ENCODE data around the gene CD34.
"Not testable (repeated sequence)": the region's sequence is repeated elsewhere in the genome, so short reads cannot be mapped to it uniquely, and the experiment has no call there.

CD34 gene

GRCh38 chr1:207896547-207896946 lies 14.4 kb downstream of the CD34 start:
- DNase-seq, result no peak

DNA sequence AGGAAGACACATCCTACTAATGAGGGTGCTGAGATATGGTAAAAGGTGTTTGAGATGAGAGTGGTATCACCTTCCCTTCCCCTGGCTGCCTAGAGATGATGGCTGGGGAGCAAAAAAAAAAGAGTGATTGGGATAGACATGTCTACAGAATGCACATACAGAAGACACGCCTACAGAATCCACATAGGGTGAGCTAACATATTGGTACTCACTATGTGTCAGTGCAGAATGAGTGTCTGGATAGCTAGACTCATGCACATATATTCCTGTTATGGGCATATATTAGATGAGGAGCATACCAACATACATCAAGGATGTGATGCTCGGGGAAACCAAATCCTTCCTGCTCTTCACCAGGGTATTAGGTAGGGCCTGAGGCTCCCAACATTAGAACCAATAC lies 16.2 kb downstream of the CD34 start:
- DNase-seq, result no peak

DNA sequence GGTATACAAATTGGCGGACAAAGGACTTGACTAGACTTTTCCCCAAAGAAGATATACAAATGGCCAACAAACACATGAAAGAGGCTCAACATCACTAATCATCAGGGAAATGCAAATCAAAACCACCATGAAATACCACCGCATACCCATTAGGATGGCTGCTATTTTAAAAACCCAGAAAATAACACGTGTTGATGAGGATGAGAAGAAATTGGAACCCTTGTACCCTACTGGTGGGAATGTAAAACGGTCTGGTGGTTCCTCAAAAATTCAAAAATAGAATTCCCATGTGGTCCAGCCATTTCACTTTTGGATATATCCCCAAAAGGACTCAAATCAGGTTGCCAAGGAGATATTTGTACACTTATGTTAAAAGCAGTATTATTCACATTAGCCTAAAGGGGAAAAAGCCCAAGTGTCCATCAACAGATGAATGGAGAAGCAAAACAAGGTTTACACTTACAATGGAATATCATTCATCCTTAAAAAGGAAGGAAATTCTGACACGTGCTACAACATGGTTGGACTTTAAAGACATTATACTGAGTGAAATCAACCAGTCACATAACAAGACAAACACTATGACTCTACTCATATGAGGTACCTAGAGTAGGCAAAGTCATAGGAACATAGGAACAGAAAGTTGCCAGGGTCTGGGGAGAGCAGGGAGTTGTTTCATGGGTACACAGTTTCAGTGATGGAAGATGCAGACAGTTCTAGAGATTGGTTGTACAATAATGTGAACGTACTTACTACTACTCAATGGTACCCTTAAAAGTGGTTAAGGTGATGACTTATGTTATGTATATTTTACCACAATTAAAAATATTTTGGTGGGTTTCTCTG lies 17.0 kb downstream of the CD34 start:
- DNase-seq, result no peak

DNA sequence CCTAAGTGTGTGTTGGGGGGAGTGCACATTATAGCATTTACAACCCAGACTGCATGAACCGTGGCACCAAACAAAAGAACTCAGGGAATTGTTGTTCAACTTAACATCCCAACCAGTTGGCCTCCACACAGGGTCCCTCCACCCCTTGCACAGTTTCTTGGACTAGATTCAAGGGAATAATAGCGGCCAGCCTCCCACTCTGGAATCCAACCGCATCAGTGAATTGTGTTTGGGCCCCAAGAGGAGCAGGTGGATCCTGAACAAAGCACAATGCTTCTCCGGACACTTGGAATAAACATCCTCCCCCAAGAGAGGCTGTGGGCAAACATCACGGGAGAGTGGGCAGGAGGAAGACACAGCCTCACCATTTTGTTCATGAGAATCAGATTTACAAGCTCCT lies 18.2 kb downstream of the CD34 start:
- no peak for DNase-seq

GRCh38 chr1:207891148-207891547 lies 19.8 kb downstream of the CD34 start:
- no peak for DNase-seq

DNA sequence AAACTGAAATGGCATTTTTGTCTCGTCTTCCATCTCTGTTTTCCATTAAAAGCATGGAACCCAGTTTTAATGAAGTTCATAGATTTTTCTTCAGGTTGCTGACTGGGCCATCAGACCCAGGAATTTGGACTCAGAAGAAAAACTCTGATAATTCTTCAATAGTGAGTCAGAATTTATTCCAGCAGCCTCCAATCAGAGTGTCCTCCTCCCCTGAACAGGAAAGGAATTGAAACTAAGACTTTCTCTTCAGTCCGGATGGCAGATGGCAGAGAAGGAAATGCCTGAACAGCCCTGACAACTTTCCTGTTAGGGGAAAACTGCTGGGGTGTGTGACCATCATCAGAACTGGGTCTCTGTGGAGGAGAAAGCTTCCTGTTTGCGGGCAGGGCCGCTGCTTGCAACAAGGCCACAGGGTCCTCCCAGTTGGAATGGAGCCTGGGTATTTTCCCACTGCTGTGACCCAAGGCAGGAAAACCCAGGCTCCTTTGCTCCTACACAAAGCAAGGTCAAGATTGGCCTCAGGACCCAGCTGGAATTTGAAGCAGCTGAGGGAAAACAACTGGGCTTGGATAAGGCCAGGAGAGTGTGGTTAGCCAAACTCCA lies 20.7 kb downstream of the CD34 start:
- DNase-seq, result peak; percentile 92

DNA sequence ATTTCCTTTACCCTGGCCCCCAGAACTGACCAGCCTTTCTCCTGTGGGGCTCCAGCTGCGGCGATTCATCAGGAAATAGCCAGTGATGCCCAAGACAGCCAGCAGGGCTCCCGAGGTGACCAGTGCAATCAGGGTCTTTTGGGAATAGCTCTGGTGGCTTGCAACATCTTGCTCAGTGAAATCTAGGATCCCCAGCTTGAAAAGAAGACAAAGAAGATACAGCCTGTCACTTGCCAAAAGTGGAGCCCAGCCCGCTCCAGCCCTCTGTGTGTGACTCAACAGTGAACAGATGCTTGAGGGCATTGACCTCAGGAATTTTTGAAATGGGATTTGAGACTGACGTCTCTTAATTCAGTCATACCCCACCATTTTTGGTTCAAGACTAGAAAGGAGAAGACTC lies 22.3 kb downstream of the CD34 start:
- peak; percentile 88 for DNase-seq

- DNase-seq, result no peak
These were observed 23.3 kb downstream of the CD34 start for GRCh38 chr1:207887542-207888201.

GRCh38 chr1:207886227-207886626 lies 24.7 kb downstream of the CD34 start:
- DNase-seq, result no peak

- peak; percentile 87 for DNase-seq
These were observed 25.5 kb downstream of the CD34 start for GRCh38 chr1:207885129-207886032.

GRCh38 chr1:207884266-207885029 lies 26.5 kb downstream of the CD34 start:
- DNase-seq, result no peak

GRCh38 chr1:207883660-207884250 lies 27.2 kb downstream of the CD34 start:
- DNase-seq, result no peak

- DNase-seq, result no peak
These were observed 27.7 kb downstream of the CD34 start for GRCh38 chr1:207883104-207883651.

- no peak for DNase-seq
These were observed 28.2 kb downstream of the CD34 start for GRCh38 chr1:207882692-207883091.

DNA sequence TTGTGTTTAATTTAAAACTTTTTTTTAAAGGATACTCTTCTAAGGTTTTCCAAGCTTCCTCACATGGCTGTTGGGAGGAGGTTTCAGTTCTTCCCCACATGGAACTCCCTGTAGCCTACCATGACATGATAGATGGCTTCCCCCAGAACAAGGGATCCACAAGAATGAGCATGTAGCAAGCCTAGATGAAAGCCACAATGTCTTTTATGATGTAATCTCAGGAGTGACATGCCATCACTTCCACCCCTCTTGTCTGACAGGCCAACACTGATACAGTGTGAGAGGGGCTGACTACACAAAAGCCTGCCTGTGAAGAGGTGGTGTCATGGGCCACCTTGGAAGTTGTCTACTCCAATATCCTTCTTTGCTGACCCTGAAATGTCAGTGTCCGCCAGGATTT lies 32.0 kb downstream of the CD34 start:
- DNase-seq, result no peak

GRCh38 chr1:207877914-207878313 lies 33.0 kb downstream of the CD34 start:
- DNase-seq, result not testable (repeated sequence)

DNA sequence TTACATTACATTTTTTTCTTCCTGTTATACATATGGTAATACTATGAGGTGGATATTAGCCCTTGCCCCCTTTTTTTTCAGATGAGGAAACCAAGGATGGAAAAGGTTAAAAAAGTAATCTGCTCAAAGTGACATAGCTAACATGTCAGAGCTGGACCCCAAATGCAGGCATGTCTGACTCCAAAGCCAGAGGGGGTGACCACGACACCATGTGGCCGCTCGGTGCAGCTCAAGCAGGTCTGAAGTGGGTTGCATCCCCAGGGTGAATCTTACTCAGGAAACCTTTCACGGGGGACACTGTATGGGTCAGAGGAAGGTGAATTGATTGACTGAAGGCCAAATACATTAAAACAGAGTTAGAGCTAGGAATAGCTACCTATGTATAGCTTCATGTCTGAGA lies 34.8 kb downstream of the CD34 start:
- DNase-seq, result no peak

GRCh38 chr1:207875532-207875931 lies 35.4 kb downstream of the CD34 start:
- DNase-seq, result no peak

- no peak for DNase-seq
These were observed 37.7 kb downstream of the CD34 start for GRCh38 chr1:207873055-207873890.

DNA sequence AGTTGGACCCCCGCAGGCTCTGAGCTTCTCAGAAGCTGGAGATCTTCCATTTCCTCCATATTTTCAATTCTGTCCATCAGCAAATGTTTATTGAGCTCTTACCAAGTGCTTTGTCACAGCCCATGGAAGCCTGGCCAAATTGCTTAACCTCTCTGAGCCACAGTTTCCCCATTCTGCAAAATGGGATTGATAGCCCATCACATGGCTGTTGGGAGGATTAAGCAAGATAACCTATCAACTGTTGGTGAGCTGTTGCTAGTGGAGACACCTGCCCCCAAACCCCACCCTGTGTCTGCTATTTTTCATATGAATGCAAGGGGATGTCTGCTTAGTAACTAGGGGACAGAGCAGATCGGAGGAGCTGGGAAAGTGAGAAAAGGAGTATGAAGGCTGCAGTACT lies 38.3 kb downstream of the CD34 start:
- DNase-seq, result no peak
